Islet of Langerhans (tissue), 1 donor: ENCODE results near the gene TEAD2.
A peak's percentile ranks its signal among the peaks of the same experiment; 100 is the strongest.
"Not testable (repeated sequence)": the region's sequence is repeated elsewhere in the genome, so short reads cannot be mapped to it uniquely, and the experiment has no call there.

ENCODE experiments used
- FAIRE-seq: peaks from one replicate; lab custom pipeline; 2011; peaks lifted over from hg19 to GRCh38; lab: Jason Lieb, UNC

TEAD2 gene

DNA sequence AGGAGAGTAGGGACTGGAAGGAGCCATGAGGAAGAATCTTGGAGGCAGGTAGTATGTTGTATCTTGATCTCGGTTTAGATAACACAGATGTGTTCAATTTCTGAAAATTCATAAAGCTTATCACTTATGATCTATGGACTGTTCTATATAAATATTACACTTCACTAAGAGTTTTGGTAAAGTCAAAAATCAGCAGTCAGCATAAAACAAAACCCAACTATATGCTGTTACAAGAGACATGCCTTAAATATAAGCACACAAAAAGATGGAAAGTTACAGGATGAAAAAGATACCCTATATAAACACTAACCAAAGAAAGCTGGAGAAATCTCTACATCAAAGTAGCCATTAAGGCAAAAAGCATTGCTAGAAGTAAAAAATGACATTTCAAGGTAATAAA, 21.4 kb upstream of the TEAD2 start:
- FAIRE-seq, result no peak

DNA sequence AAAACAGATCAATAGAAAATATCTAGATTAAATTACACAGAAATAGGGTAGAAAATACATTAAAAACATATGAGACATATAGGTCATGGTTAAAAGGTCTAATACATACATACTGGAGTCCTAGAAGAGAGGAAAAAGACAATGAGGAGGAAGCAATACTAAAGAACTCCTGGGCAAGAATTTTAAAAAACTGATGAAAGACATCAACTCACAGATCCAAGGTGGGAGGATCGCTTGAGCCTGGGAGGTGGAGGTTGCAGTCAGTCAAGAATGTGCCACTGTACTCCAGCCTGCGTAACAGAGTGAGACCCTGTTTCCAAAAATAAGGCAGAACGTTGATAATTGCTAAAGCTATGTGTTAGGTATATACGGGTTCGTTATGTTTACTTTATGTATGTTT, 20.4 kb upstream of the TEAD2 start:
- FAIRE-seq, result no peak

- no peak for FAIRE-seq
Observed at GRCh38 chr19:49380391-49380790, 18.2 kb upstream of the TEAD2 start.

- FAIRE-seq, result no peak
Observed at GRCh38 chr19:49378512-49378911, 16.3 kb upstream of the TEAD2 start.

DNA sequence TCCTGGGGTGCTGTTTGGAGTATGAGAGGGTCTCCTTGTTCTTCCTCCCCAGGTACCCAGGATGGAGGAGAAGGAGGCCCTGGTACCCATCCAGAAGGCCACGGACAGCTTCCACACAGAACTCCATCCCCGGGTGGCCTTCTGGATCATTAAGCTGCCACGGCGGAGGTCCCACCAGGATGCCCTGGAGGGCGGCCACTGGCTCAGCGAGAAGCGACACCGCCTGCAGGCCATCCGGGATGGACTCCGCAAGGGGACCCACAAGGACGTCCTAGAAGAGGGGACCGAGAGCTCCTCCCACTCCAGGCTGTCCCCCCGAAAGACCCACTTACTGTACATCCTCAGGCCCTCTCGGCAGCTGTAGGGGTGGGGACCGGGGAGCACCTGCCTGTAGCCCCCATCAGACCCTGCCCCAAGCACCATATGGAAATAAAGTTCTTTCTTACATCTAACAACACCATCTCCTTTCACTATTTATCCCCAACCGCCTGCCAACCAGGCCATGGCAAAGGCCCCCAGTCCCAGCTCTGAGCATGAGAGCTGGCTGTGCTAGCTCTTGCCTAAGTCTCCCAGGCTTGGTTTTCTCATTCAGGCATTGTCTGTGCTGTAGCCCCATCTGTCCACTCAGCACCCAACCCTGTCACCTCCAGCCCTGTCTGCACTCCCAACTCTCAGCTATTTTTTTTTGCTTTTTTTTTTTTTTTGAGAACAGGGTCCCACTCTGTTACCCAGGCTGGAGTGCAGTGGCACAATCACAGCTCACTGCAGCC, 12.6 kb upstream of the TEAD2 start:
- no peak for FAIRE-seq

DNA sequence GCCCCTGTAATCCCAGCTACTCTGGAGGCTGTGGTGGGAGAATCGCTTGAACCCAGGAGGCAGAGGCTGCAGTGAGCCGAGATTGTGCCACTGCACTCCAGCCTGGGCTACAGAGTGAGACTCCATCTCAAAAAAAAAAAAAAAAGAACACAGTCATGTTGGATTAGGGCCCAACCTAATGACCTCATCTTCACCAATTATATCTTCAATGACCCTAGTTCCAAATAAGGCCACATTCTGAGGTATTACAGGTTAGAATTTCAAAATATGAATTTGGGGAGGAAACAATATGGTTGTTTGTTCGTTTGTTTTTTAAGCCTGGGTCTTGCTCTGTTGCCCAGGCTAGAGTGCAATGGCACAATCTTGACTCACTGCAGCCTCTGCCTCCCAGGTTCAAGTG, 11.0 kb upstream of the TEAD2 start:
- FAIRE-seq, result not testable (repeated sequence)

- no peak for FAIRE-seq
Observed at GRCh38 chr19:49371184-49371583, 9.0 kb upstream of the TEAD2 start.

DNA sequence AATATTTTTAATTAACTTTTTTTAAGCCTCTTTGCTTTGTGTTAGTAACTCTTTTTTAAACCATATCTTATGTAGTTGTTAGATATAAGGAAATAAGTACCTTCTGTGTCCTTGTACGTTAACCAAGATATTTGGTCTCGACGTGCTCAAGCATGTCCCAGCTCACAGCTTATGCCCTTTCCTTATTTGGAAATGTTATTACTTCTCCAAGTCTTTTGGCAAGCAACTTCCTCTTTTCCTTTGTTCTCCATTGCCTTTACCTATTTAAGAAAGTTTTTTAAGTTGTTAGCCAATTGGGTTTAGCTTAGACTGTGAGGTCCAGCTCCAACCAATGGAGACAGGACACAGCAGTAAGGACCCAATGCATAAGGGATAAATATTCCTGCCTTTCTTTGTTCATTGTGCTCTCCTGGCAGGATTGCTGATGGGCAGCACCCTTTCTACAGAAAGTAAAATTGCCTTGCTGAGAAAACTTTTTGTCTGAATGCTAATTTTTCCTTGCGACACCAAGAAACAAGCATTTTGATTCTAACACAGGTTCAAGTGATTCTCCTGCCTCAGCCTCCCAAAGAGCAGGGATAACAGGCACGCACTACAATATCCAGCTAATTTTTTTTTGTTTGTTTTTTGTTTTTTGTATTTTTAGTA, 6.6 kb upstream of the TEAD2 start:
- FAIRE-seq, result peak; percentile 13

GRCh38 chr19:49366110-49366509, 3.9 kb upstream of the TEAD2 start:
- no peak for FAIRE-seq

GRCh38 chr19:49364083-49364737, 2.0 kb upstream of the TEAD2 start:
- no peak for FAIRE-seq

DNA sequence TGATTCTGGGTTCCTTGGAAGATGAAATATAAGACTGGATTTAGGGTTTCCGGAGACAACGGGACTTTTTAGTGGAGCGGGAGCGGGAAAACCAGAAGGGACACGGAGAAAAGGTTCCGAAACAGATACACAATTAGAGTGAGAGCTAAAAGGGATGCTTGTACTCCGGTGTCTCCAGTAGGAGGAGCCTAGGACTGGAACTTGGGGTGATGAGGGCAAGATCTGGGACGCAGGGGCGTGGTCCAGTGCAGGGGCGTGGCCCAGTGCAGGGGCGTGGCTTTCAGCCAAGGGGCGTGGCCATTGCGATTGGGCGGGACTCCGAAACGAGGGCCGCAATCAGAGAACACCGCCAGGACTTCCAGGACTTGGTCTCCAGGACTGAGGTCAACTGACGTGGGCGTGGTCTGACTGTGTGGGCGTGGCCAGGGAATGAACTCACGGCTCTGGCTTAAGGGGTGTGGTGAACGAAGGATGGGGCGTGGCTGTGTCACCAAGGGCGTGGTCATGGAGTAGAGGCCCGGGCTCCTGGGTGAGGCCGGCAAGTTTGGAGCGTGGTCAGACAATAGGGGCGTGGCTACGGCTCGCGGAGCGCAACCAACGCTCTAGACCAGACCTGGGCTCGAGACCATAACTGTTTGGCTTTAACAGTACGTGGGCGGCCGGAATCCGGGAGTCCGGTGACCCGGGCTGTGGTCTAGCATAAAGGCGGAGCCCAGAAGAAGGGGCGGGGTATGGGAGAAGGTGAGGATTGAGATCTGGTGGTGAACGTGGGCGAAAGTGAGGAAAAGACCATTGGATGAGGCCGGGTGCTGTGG, 1.3 kb upstream of the TEAD2 start, which contains the start of gene DKKL1:
Gene DKKL1 (plus strand): TSS at position 610 of the 815 bp plus-strand sequence. CDS start 122 bp downstream, at position 732.
- FAIRE-seq, result no peak

- FAIRE-seq, result no peak
Observed at GRCh38 chr19:49362929-49363267, 682 bp upstream of the TEAD2 start.

DNA sequence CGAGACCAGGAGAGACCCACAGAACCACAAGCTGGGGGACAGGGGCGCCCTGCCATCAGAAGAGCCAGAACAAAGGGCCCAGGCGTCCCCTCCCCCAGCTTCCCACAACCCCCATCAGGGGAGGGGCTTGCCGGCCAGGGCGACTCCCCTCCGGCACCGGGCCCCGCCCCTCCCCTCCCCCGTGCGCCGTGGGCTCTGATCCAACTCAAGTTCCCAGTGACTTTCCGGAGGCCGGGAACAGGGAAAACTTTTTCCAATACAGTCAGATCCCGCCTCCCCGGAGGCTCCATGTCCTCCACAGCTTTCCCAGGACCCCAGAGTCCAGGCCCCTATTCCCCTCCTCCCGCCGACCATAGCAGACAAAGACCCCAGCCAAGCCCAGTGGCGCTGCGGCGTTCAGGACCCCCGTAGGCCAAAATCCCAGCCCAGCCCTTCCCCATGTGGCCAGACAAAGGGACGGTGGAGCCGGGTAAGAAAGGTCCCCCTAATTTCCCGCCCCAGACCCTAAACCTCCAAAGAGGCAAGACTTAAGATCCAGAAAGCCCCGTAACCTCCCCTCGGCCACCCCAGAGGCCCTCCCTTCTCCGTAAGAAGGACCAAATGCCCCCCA, 673 bp downstream of the TEAD2 start:
- FAIRE-seq, result no peak

DNA sequence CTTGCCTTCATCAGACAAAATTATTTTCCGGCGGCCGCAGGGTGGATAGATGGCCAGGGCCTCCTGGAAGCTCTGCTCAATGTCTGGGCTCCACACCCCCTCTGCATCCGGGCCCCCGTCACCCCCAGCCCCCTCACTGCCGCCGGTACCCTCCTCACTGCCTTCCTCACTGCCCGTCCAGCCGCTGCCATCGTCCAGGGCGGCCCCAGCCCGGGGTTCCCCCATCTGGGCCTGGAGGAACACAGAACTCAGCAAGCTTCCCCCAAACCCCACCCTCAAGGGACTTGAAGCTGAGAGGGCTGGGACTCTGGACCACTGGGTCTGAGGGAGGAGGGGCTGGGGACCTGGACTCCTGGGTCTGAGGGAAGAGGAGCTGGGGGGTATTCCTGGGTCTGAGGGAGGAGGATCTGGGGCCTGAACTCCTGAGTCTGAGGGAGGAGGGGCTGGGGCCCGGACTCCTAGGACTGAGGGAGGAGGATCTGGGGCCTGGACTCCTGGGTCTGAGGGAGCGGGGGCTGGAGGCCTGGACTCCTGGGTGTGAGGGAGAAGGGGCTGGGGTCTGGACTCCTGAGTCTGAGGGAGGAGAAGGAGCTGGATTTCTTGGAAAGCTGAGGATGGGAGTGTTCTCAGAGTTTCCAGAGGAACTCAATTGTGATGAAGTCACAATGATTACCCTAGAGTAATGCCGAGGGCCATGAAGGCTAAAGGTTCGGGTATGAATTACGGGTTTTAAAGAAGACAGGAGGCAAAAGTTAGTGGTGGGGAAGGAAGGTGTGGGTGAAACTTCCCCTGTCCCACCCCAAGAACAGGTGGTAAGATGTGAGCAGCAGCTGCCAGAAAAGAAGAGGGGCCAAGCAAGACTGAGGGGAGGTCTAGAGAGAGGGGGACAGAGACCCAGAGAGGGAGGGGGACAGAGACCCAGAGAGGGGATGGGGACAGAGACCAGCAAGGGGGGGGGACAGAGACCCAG, 2.1 kb downstream of the TEAD2 start:
- no peak for FAIRE-seq

DNA sequence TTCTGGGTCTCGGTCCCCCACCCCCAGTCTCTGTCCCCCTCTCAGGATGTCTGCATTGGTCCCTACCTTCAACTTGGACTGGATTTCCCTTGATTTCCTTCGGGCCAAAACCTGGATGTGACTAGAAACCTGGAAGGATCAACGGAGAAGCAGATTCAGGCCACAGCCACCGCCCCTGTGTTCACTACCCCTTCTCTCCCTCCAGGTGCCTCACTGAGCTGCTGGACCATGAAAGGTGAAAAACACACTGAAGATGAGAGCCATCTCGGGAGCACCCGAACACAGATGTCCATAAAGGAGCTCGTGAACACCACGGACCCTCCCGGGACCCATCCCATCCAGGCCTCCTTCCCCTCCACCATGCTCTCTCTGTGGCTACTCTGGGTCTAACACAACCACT, 5.0 kb downstream of the TEAD2 start:
- FAIRE-seq, result no peak

DNA sequence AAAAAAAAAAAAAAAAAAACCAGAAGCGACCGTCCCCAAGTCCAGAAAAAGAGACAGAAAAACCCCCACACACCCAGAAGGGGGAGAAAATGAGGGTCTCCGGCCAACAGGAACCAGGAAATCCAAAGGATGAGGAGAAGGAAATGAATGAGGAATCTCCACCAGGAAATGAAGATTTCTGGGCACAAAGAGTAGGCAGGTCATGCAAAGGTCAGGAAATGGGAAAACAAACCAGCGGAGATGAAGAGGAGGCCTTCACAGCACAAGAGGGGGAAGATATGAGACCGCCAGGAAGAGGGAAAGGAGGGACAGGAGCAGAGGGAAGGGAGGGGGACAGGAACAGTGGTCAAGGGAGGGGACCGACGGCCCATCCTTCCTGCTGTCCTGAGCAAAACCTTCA, 5.8 kb downstream of the TEAD2 start:
- FAIRE-seq, result no peak

DNA sequence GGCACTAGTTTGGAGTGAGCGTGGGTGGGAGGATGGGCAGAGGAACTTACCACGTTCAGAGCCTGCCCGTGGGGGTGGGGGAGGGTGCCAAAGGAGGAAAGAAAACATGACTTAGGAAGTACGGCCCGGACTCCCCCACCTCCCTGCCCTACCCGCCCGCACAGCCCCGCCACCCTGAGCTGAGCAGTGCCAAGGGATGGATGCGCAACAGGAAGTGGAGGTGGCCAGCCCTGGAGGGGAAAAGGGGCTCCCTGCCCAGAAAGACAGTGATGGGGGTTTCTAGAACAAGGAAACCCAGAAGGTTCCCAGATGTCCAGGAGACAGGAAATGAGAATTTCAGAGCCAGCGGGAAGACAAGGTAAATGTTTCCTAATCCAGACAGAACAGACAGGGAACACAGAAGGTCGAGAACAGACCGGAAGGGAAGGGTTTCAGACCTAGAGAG, 6.3 kb downstream of the TEAD2 start:
- FAIRE-seq, result no peak

DNA sequence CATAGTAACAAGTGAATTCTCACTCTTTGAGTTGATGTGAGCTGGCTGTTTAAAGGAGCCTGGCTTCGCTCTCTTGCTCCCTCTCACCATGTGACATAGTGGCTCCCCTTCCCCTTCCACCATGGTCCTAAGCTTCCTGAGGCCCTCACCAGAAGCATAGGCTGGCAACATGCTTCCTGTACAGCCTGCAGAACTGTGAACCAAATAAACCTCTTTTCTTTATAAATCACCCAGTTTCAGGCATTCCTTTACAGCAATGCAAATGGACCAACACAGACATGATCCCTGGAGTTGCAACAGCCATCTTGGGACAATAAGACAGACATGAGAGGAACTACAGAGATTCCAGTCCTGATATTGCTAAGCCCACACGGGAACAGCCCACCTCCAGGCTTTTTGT, 12.6 kb downstream of the TEAD2 start:
- no peak for FAIRE-seq

DNA sequence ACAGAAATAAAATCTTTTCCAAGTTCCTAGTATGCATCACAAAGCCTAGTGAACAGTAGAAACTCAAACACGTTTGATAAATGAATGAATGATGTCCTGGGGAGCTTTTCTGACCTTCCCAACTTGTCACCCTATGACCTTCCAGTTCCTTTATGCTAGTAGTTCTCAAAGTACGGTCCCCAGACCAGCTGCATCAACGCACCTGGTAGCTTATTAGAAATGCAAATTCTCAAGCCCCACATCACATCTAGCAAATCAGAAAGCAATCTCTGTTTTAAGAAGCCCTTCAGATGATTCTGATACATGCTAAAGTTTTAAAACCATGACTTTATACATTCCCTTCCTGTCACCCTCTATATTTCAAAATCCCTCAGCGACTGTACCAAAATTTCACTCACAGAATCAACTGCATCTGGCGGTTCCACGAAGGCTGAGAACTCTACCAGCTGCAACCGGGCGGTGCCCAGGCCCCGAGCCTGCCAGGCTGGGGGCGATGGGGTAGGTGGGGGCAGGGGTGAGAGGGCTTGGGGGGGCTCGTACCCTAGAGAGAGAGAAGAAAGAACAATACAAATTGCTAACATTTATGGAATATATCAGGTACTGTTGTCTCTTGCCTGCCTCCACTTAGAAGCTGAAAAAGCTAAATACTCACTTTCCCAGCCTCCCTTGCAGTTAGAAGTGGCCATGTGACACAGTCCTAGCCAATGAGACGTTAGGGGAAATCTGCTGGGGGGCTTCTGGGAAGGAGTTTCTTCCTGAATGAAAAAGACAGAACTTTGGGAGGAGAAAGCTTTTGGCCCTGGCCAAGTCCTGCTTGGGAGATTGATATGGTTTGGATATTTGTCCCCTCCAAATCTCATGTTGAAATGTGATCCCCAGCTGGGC, 13.7 kb downstream of the TEAD2 start:
- no peak for FAIRE-seq

DNA sequence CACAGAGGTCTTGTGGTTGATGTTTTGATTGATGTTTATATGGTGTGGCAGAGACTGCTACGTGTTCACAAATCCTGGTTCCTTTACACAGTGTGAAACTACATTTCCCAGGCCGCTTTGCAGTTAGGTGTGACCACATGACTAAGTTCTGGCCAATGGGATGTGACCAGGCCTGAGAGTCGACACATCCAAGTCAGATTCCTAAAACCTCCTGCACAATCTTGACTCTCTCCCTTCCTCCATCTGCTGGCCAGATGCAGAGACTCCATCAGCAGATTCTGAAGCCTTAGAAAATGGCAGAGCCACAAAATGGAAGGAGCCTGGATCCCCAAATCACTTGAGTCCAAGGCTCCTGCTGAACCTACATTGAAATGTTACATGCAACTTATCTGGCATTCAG, 14.4 kb downstream of the TEAD2 start:
- no peak for FAIRE-seq
